GM12872 (cell line): ENCODE measurements around the gene EYS.

Experiments
- CTCF ChIP-seq: IDR thresholded peaks from 3 replicates; pipeline ENCODE4 v1.5.1; 2011; ENCODE audit warnings: low read depth, mild to moderate bottlenecking, low read length, moderate library complexity; ENCODE audit not compliant: insufficient read depth

Gene EYS

GRCh38 chr6:64404396-64404795 lies 1302.6 kb downstream of the EYS start:
- TF ChIP-seq CTCF, result no peak

GRCh38 chr6:64383277-64383676 lies 1323.7 kb downstream of the EYS start:
- no peak for TF ChIP-seq CTCF

- TF ChIP-seq CTCF, result no peak
Observed at GRCh38 chr6:64376394-64376793, 1330.6 kb downstream of the EYS start.

- TF ChIP-seq CTCF, result no peak
Observed at GRCh38 chr6:64357430-64357829, 1349.6 kb downstream of the EYS start.

- no peak for TF ChIP-seq CTCF
Observed at GRCh38 chr6:64347411-64347810, 1359.6 kb downstream of the EYS start.

GRCh38 chr6:64335195-64335594 lies 1371.8 kb downstream of the EYS start:
- TF ChIP-seq CTCF, result no peak

- no peak for TF ChIP-seq CTCF
Observed at GRCh38 chr6:64334636-64335035, 1372.4 kb downstream of the EYS start.
